Glutamatergic neuron (in vitro differentiated cells): ENCODE measurements around the gene MAP7D2. TPM values are rescaled to one million over a fixed set of nuclear protein-coding genes. Genes with fewer than 3 reads are reported as not detected.
"Not testable (repeated sequence)": the region's sequence is repeated elsewhere in the genome, so short reads cannot be mapped to it uniquely, and the experiment has no call there.

Experiments
- DNase-seq: peaks from one replicate; pipeline ENCODE4 v3.0.0; 2022
- H3K27ac Mint-ChIP-seq: one replicate; pipeline ENCODE4 v1.8.0; 2020; ENCODE audit warnings: mild to moderate bottlenecking, mixed read lengths, inconsistent platforms; ENCODE audit not compliant: unreplicated experiment
- H3K27me3 Mint-ChIP-seq: one replicate; pipeline ENCODE4 v1.8.0; 2020; ENCODE audit warnings: mild to moderate bottlenecking, moderate library complexity, mixed read lengths, inconsistent platforms; ENCODE audit not compliant: unreplicated experiment
- H3K36me3 Mint-ChIP-seq: one replicate; pipeline ENCODE4 v1.8.0; 2020; ENCODE audit warnings: mild to moderate bottlenecking, mixed read lengths, inconsistent platforms; ENCODE audit not compliant: unreplicated experiment
- H3K4me1 Mint-ChIP-seq: one replicate; pipeline ENCODE4 v1.8.0; 2020; ENCODE audit warnings: mild to moderate bottlenecking, low read depth, mixed read lengths, inconsistent platforms; ENCODE audit not compliant: unreplicated experiment
- H3K4me3 Mint-ChIP-seq: one replicate; pipeline ENCODE4 v1.8.0; 2020; ENCODE audit warnings: mild to moderate bottlenecking, mixed read lengths, inconsistent platforms; ENCODE audit not compliant: unreplicated experiment
- H3K9me3 Mint-ChIP-seq: one replicate; pipeline ENCODE4 v1.8.0; 2020; ENCODE audit warnings: mild to moderate bottlenecking, moderate library complexity, mixed read lengths, inconsistent platforms; ENCODE audit not compliant: unreplicated experiment
- CTCF ChIP-seq: fragments of 200-600 bp; sonication (generic); IDR thresholded peaks from one replicate; pipeline ENCODE4 v1.5.0; 2021; ENCODE audit not compliant: partially characterized antibody, unreplicated experiment
- long read RNA-seq: library from polyadenylated mRNA; unstranded; transcript quantifications from one replicate; pipeline ENCODE4 v2.0.0, GENCODE V29; 2020; ENCODE audit not compliant: unreplicated experiment
- total RNA-seq: library from RNA; stranded (reverse); fragmentation: NEBNext Ultra II Directional; extraction: Animal tissue kit (Norgen Biotek cat#: 25700); gene quantifications from one replicate; pipeline ENCODE4 v1.2.1, GENCODE V29; 2021; ENCODE audit not compliant: unreplicated experiment

The MAP7D2 gene
- total RNA-seq: 3.0 TPM
- long read RNA-seq: 0 reads

GRCh38 chrX:20116577-20117240 lies at the start of gene MAP7D2:
MAP7D2 (minus strand) TSS chrX:20116907; CDS start chrX:20116879, 28 bp downstream.
- DNase-seq: peak; percentile 42
- no peak for TF ChIP-seq CTCF
- Mint-ChIP-seq H3K36me3 (no peaks in the 10 kb centered on the region), H3K27me3 (peaks cover 1% of the 10 kb centered on the region), H3K9me3 (no peaks in the 10 kb centered on the region), H3K4me1 (peaks cover 1% of the 10 kb centered on the region), H3K4me3 (peak within 1 kb of the TSS; percentile 80), H3K27ac (no peak within 1 kb of the TSS)

- DNase-seq, H3K4me1 Mint-ChIP-seq, H3K36me3 Mint-ChIP-seq, H3K27ac Mint-ChIP-seq, H3K27me3 Mint-ChIP-seq, H3K4me3 Mint-ChIP-seq, H3K9me3 Mint-ChIP-seq: not testable (repeated sequence)
These were observed 45.8 kb upstream of the MAP7D2 start for GRCh38 chrX:20162516-20162915.

- no peak overlapping the region for H3K4me3 Mint-ChIP-seq
- no peak overlapping the region for H3K27ac Mint-ChIP-seq
- no peaks in the 10 kb centered on the region for H3K9me3 Mint-ChIP-seq
- no peaks in the 10 kb centered on the region for H3K36me3 Mint-ChIP-seq
- no peaks in the 10 kb centered on the region for H3K4me1 Mint-ChIP-seq
- peaks cover 2% of the 10 kb centered on the region for H3K27me3 Mint-ChIP-seq
- no peak for TF ChIP-seq CTCF
- no peak for DNase-seq
These were observed 43.2 kb upstream of the MAP7D2 start for GRCh38 chrX:20159797-20160385.

GRCh38 chrX:20151689-20152088 lies 35.0 kb upstream of the MAP7D2 start:
- no peak for DNase-seq
- no peak for TF ChIP-seq CTCF
- Mint-ChIP-seq H3K36me3 (no peaks in the 10 kb centered on the region), H3K4me1 (no peaks in the 10 kb centered on the region), H3K27ac (no peak overlapping the region), H3K27me3 (no peaks in the 10 kb centered on the region), H3K9me3 (no peaks in the 10 kb centered on the region), H3K4me3 (no peak overlapping the region)

- no peaks in the 10 kb centered on the region for H3K36me3 Mint-ChIP-seq
- no peaks in the 10 kb centered on the region for H3K4me1 Mint-ChIP-seq
- no peaks in the 10 kb centered on the region for H3K9me3 Mint-ChIP-seq
- H3K4me3 Mint-ChIP-seq: no peak overlapping the region
- TF ChIP-seq CTCF: no peak
- H3K27ac Mint-ChIP-seq: no peak overlapping the region
- DNase-seq: no peak
- H3K27me3 Mint-ChIP-seq: no peaks in the 10 kb centered on the region
These were observed 32.6 kb upstream of the MAP7D2 start for GRCh38 chrX:20149326-20149725.
